ENCODE measurements around the gene MEGF11.

The MEGF11 gene

DNA sequence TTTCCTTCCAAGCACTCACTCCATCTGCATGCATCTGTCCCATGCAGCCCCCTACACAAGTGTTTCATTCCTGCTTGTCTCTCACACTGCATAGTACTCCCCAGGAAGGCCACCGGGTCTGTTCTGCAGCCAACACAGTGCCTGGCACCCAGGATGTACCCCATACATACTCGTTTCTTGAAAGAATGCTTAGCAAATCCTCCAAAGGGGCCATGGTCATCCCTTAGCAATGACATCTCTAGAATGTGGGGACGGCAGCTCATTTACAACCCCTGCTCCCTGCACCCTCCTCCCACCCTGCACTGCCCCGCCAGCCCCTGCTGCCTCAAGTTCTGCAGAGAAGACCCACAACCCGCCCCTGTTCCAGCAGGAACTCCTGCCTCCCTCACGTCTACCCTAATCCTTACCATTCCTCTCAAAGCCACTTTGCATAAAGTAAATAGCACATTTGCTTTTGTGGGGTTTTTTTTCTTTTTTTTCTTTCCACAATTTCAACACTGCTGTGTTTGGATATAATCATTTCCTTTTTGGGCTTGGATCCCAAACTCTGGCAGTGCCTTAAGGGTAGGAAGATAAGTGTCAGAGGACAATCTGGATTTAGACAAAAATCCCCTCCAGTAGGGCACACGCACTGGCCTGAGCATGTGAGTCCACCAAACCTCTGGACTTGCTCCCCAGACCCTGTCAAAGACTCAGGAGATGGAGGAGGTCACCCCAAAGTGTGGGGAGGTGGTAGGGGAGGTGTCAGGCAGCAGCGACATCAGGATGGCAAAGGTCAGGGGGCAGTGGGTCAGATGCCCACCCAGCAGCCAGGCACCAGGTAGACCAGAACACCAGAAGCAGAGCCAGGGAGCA lies 68.4 kb downstream of the MEGF11 start:
- DNase-seq (ENCODE audit: extremely low spot score), result no peak
- TF ChIP-seq, protein P1, sequence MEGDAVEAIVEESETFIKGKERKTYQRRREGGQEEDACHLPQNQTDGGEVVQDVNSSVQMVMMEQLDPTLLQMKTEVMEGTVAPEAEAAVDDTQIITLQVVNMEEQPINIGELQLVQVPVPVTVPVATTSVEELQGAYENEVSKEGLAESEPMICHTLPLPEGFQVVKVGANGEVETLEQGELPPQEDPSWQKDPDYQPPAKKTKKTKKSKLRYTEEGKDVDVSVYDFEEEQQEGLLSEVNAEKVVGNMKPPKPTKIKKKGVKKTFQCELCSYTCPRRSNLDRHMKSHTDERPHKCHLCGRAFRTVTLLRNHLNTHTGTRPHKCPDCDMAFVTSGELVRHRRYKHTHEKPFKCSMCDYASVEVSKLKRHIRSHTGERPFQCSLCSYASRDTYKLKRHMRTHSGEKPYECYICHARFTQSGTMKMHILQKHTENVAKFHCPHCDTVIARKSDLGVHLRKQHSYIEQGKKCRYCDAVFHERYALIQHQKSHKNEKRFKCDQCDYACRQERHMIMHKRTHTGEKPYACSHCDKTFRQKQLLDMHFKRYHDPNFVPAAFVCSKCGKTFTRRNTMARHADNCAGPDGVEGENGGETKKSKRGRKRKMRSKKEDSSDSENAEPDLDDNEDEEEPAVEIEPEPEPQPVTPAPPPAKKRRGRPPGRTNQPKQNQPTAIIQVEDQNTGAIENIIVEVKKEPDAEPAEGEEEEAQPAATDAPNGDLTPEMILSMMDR (IDR thresholded peaks at IDR 0.05; ENCODE audit: control extremely low read depth, extremely low read depth, low read depth, missing control alignments), result no peak
- POLR2A ChIA-PET, result no interaction called here
- CTCF ChIA-PET, result no interaction called here

DNA sequence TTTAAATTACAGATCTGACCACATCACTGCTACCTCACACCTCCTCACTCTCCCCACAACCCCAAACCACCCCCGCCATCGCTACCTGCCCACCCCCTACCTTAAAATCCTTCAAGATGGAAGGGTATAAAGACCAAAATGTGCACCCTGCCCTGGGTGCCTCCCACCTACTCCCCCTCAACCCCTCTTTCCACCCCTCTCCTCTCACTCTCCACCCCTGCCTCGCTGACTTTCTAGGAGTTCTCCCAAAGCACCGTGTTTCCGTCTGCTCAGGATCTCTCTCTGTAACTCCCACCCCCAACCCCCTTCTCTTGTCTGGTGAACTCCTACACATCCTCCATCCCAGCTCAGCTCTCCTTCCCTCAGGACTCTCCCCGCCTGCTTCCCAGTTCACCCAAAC lies 69.1 kb downstream of the MEGF11 start:
- TF ChIP-seq, protein P1 (IDR thresholded peaks at IDR 0.05; ENCODE audit: control extremely low read depth, extremely low read depth, low read depth, missing control alignments), result no peak
- ChIA-PET CTCF (no interaction called here), POLR2A (no interaction called here)
- DNase-seq (ENCODE audit: extremely low spot score), result no peak

DNA sequence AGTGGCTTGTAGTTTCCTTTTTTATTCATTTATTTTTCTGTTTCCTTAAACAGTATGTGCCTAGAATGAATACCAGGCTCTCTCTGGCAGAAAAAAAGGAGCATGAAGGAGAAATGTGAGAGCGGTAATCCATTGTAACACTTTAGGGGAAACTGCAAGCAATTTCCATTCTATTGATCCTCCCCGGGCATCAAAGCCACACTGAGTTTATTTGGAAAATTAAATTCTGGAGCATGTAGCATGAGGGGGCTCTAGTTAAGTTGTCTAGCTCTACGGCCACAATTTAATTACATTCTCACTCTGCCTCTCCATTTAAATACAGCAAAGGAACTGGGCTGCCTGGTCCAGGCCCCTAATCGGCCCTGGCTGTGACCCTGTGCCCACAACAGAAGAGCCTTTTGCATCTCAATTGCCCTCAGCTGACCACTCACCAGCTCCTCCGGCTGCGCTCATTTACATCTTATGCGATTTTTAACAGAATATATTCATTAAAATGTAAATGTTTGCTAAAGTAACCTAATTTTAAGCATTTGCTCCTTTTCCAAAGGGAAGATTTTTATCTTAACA lies 72.9 kb downstream of the MEGF11 start:
- ChIA-PET POLR2A (no interaction called here), CTCF (interaction anchor here (0.7 kb wide), 1 partner anchor 50 kb away, joined by 3 read pairs; no protein-coding TSS in a partner anchor)
- TF ChIP-seq, protein P1 (IDR thresholded peaks at IDR 0.05; ENCODE audit: control extremely low read depth, extremely low read depth, low read depth, missing control alignments), result no peak
- no peak for DNase-seq (ENCODE audit: extremely low spot score)

DNA sequence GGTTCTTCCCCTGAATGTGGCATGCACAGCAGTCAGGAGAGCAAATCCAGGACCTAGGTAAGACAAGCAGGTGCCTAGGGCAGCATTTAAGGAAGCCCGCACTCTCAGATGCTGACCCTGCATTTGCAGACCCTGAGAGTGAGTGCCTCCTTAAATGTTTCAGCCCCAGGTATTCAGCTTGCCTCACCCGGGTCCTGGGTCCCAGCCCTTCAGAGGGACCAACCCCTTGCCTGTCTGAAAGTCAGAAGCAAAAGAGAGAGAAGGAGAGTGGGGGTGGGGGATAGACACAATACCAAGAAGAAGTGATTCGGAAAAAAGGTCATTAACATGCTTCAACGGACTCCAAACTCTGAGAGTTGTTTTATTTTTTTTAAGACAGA lies 75.0 kb downstream of the MEGF11 start:
- no peak for DNase-seq (ENCODE audit: extremely low spot score)
- TF ChIP-seq, protein P1 (IDR thresholded peaks at IDR 0.05; ENCODE audit: control extremely low read depth, extremely low read depth, low read depth, missing control alignments), result no peak
- POLR2A ChIA-PET, result no interaction called here
- CTCF ChIA-PET, result interaction anchor here (0.8 to 3.0 kb wide), 4 partner anchors 8 to 14 kb away, joined by 3 to 9 read pairs (median 8); no protein-coding TSS in a partner anchor

DNA sequence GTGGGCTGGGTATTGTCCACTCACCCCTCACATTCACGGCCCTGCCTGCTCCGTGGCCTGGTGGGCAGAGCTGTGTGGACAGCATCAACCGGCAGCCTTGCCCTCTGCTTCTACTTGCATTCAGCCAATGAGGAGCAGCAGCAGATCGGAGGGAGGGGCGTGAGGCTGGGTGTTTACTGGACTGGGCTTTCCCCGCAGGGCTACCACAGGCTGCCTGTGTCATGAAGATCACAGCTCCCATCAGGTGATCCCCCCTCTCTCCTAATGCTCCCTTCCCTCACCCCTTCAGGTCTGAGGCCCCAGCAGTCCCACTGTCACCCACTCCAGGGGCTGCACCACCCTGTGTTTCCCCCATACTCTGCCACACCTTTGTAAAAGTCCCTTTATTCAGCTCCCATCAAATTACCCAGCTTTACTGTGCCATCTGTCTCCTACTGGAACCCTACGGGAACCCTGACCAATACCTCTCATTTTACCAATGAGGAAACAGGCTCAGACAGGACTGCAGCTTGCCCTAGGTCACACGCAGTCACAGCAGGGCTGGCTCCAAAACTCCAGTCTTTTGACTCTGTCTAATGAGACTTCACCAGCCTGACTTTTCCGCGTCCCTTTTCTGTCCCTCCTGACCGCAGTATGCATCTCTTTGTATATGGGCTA lies 81.1 kb downstream of the MEGF11 start:
- ChIA-PET POLR2A (no interaction called here), CTCF (no interaction called here)

DNA sequence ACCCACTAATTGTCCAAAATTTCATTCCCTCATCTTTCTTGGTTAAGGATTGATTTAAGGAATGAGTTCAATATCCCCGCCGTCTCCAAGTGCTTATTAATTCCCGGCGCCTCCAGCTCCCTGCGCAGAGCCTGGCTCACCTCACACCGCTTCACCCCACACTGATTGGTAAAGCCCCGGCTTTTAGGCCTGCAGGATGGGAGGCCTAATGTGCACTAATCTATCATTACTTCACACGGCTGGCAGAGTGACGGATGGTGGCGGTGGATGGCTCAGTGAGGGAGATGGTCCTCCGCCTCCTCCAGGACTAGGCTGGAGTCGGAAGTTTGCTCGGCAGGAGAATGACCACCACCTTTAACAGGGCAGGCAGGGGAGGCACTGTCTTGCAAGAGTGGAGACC lies 81.7 kb downstream of the MEGF11 start:
- DNase-seq (ENCODE audit: extremely low spot score), result no peak
- ChIA-PET CTCF (no interaction called here), POLR2A (no interaction called here)
- TF ChIP-seq, protein P1 (IDR thresholded peaks at IDR 0.05; ENCODE audit: control extremely low read depth, extremely low read depth, low read depth, missing control alignments), result no peak

More for the DNA sequence above, 81.1 kb downstream of the MEGF11 start:
- no peak for DNase-seq (ENCODE audit: extremely low spot score)
- TF ChIP-seq, protein P1 (IDR thresholded peaks at IDR 0.05; ENCODE audit: control extremely low read depth, extremely low read depth, low read depth, missing control alignments), result no peak
